ENCODE data around the gene PARN.

GRCh38 chr16:14641206-14641605 is 11.1 kb upstream of the PARN start:
- TF ChIP-seq HNRNPH1 (optimal IDR thresholded peaks at IDR 0.05; ENCODE audit: low read depth, low read length) (no peak), ZNF133 (CRISPR knock-in tag; IDR thresholded peaks at IDR 0.05) (no peak), PHF8 (IDR thresholded peaks at IDR 0.05; ENCODE audit: borderline replicate concordance, low read length) (no peak)

Measured in K562 (cell line).